Motor neuron (in vitro differentiated cells): Measurements from ENCODE around the gene HORMAD2. TPM values are rescaled to one million over a fixed set of nuclear protein-coding genes. Genes with fewer than 3 reads are reported as not detected.
"Not testable (repeated sequence)": the region's sequence is repeated elsewhere in the genome, so short reads cannot be mapped to it uniquely, and the experiment has no call there.

Source experiments
- ATAC-seq, 8 experiments: fragments of 200-7000 bp; cut with Tn5 transposase; replicated peaks in 6 of 8; 2 replicates each; pipeline ENCODE4 v1.8.0; 2021; ENCODE audit warnings: mild to moderate bottlenecking in 8 of 8, moderate library complexity in 8 of 8
- H3K27ac ChIP-seq, 2 donors: fragments of 250-450 bp; sonication (Bioruptor Pico); 2 replicates each; pipeline ENCODE4 v1.9.0; 2021; ENCODE audit warnings: antibody characterized with exemption in 2 of 2, mild to moderate bottlenecking in 2 of 2, moderate library complexity in 1 of 2
- H3K4me1 ChIP-seq, 2 donors: fragments of 250-450 bp; sonication (Bioruptor Pico); replicated peaks in 1 of 2; 2 replicates each; pipeline ENCODE4 v1.6.1; 2021; ENCODE audit warnings: antibody characterized with exemption in 2 of 2, mild to moderate bottlenecking in 2 of 2, moderate library complexity in 1 of 2
- H3K4me3 ChIP-seq, 5 donors: fragments of 250-450 bp; sonication (Bioruptor Pico); 2 replicates each; pipeline ENCODE4 v1.9.0; 2021; ENCODE audit warnings: antibody characterized with exemption in 5 of 5, mild to moderate bottlenecking in 5 of 5, moderate library complexity in 4 of 5
- WGBS, 10 experiments: fragments of 450-650 bp; shearing (Covaris generic); methylation state at CpG; one replicate each; pipeline ENCODE4 v1.0.0; 2022; 5-methylcytosine and 5-hydroxymethylcytosine counted together
- in situ Hi-C, 9 experiments: fragments of 400-800 bp; cut with MboI; loops; one replicate each; pipeline ENCODE4 v1.15.0; 2021; ENCODE audit warnings: low sequenced_read_pairs in 9 of 9, low pct_unique_long_range_greater_than_20kb in 2 of 9; ENCODE audit not compliant: unreplicated experiment in 9 of 9
- total RNA-seq, 8 experiments: library from RNA; unstranded; fragments of 300-600 nt; gene quantifications; 2 replicates each; pipeline versions ENCODE4 v1.2.3 to v1.2.4, GENCODE V29; 2022

Gene HORMAD2
- total RNA-seq, 8 experiments from 2014 or later: 0.11 to 0.23 (median 0.13) TPM; not detected in 5

DNA sequence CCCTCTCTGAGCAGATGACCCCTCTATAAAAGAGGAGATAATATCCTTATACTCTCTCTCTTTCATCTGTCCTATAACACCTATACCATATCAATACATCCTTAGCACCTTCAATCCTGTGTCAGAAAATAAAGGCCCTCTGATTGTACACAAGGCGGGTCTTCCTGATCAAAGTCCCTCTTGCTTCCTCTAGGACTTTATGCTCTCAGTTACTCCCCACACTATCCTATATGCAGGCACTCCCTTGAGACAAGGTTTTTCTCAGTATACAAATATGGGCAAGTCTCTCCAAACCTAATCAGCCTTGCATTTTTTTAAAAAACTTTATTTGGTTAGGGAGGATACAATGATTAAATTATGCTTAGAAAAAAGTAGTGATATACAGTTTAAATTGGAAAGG lies 17.3 kb upstream of the HORMAD2 start:
- ATAC-seq: peak in 3 of 8 experiments; percentile 49 to 79 (median 58)
- 60 to 100% (median 94%) methylated on average over 1 of the region's 1 CpG; no CpG with 5 or more reads in 6 of the 10 experiments for WGBS, 10 experiments
- in situ Hi-C loops: no loop called here
- no peaks in the 10 kb centered on the region for H3K4me1 ChIP-seq
- no peak overlapping the region for H3K4me3 ChIP-seq
- H3K27ac ChIP-seq: no peak overlapping the region

DNA sequence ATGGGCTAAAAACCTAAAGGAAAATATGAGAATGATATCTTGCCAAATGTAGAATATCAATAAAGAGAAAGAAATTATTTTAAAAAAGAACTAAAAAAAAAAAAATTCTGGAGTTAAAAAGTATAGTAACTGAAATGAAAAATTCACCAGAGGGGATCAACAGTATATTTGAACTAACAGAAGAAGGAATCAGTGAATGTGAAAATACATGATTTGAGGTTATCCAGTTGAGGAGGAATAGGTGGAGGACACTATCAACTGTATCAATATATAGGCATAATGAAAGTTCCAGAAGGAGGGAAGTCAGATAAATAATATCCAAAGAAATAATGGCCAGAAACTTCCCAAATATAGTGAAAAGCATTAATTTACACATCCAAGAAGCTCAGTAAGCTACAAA lies 16.1 kb upstream of the HORMAD2 start:
- in situ Hi-C loops: no loop called here
- H3K27ac ChIP-seq: no peak overlapping the region
- H3K4me1 ChIP-seq: no peaks in the 10 kb centered on the region
- H3K4me3 ChIP-seq: no peak overlapping the region
- ATAC-seq: no peak

DNA sequence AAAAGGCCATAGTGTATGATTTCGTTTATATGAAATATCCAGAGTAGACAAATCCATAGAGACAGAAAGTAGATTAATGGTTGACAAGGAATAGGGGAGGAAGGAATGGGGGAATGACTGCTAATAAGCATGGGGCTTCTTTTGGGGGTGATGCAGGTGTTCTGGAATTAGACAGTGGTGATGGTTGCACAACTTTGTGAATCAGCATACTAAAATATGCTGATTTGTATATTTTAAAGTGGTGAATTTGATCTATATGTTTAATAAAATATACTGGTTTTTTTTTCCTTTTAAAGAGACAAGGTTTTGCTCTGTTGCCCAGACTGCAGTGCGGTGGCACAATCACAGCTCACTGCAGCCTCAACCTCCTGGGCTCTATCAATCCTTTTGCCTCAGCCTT lies 6.5 kb upstream of the HORMAD2 start:
- no peak overlapping the region for H3K4me3 ChIP-seq
- no peak overlapping the region for H3K27ac ChIP-seq
- in situ Hi-C loops: no loop called here
- WGBS, 10 experiments: 0 to 80% (median 50%) methylated on average over 1 to 2 of the region's 2 CpGs; no CpG with 5 or more reads in 2 of the 10 experiments
- no peaks in the 10 kb centered on the region for H3K4me1 ChIP-seq
- no peak for ATAC-seq

DNA sequence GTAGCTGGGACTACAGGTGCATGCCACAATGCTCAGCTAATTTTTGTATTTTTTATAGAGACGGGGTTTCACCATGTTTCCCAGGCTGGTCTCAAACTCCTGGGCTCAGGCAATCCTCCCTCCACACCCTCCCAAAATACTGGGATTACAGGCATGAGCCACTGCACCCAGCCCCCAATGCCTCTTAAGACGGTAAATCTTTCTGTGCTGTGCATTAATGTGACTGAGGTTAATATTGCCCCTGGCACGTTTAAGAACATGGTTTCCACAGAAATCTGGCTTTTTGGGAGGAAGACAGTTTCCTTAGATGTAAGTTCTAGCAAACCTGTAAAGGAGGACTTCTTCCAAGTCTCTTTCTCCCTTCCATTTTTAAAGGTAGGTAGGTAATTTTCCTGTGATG lies 6.1 kb upstream of the HORMAD2 start:
- Histone ChIP-seq H3K4me1 (no peaks in the 10 kb centered on the region), H3K4me3 (no peak overlapping the region), H3K27ac (no peak overlapping the region)
- WGBS, 10 experiments: 14 to 100% (median 54%) methylated on average over 1 to 2 of the region's 3 CpGs; no CpG with 5 or more reads in 3 of the 10 experiments
- in situ Hi-C loops: no loop called here
- no peak for ATAC-seq

DNA sequence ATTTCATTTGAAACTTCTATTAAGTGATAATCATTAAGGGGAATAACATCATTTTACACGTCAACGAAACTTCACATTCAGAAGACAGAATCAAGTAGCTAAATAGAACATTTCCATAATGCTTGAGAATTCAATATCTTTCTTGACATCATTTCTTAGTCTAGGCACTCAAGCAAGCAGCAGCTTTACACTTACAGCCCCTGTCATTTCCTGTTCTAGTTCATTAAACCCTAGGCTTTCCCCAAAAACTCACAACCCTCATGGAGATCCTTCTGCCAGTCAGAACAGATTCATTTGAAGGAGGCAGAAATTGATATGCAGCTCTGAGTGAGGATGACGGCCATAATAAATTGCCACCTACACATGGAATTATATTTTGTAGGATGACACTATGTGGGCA lies 5.3 kb upstream of the HORMAD2 start:
- no peak for ATAC-seq
- 33 to 100% (median 83%) methylated on average over 1 to 3 of the region's 3 CpGs; no CpG with 5 or more reads in 2 of the 10 experiments for WGBS, 10 experiments
- no peak overlapping the region for H3K27ac ChIP-seq
- no peak overlapping the region for H3K4me3 ChIP-seq
- H3K4me1 ChIP-seq: no peaks in the 10 kb centered on the region
- in situ Hi-C loops: loop anchor here in 3 of 9 experiments (25.0 kb wide), 2 partner anchors 388 to 688 kb away; partner anchors contain the start of gene AP1B1 (in 1 of the 3)

DNA sequence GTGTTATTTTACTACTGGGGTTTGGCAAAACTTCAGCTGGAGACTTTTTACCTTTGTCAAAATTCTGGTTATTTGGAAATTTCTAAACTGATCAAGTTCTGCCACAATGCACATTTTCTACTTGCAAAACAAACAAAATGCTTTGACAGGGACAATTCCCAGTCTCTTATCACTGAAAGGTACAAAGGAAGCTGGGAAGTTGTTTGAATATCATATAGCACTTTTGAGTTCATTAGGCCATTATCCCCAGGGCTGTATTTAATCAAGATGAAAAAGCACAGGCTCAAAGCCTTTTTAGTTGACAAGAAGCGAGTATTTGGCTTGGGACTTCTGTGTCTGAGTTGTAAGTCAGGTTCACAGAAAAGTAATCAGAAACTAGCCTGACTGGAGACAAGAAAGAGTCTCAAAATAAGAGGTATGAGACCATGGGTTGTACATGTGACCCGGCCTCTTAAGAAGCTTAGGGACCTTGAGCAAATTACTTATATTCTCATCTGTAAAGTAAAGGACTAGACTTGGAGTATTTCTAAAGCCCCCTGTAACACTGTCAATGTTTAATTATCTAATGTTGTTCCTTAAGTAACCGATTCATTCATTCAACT lies 2.9 kb upstream of the HORMAD2 start:
- ATAC-seq: no peak
- in situ Hi-C loops: loop anchor here in 3 of 9 experiments (25.0 kb wide), 2 partner anchors 390 to 690 kb away; partner anchors contain the start of gene AP1B1 (in 1 of the 3)
- Histone ChIP-seq H3K4me1 (peaks cover 0 to 3% of the 10 kb centered on the region in 2 donors), H3K27ac (no peak overlapping the region), H3K4me3 (no peak overlapping the region)
- WGBS, 10 experiments: 17 to 100% (median 79%) methylated on average over 1 to 3 of the region's 3 CpGs

DNA sequence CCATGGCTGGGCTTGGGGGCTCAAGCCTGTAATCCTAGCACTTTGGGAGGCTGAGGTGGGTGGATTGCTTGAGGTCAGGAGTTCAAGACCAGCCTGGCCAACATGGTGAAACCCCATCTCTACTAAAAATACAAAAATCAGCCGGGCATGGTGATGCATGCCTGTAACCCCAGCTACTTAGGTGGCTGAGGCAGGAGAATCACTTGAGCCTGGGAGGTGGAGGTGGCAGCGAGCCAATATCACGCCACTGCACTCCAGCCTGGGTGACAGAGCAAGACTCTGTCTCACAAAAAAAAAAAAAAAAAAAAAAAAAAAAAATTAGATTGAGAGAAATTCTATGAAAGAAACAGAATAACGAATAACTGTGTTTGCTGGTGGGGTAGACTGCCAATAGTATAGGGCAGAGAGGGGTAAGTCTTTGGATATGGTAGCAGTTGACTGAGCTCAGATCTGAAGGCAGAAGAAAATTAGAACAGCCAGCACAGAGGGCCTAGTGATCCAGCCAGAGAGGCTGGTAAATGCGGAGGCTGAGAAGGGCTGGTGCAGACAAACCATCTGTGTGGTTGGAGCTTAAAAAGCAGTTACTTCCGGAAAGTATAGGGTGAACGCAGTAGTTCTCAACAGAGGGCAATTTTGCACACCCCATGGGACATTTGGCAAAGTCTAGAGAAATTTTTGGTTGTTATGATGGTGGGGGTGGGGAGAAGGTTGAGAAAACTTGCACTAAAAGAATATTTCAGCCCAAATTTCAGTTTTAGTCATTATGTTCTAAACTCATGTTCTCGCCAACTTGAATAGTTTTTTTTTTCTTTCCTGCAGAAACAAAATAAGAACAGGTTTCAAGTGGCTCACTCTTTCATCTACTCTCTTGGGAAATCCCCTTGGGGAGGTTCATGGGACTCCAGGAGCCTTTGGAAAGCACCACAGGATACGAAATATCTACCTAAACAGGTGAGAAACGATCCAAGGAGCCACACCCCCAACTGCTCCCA lies 1.6 kb upstream of the HORMAD2 start:
- H3K4me3 ChIP-seq: no peak overlapping the region
- ATAC-seq: no peak
- in situ Hi-C loops: loop anchor here in 3 of 9 experiments (25.0 kb wide), 2 partner anchors 391 to 691 kb away; partner anchors contain the start of gene AP1B1 (in 1 of the 3)
- H3K27ac ChIP-seq: no peak overlapping the region
- 59 to 89% (median 85%) methylated on average over 4 to 9 of the region's 10 CpGs for WGBS, 10 experiments
- peaks cover 0 to 3% of the 10 kb centered on the region in 2 donors for H3K4me1 ChIP-seq

DNA sequence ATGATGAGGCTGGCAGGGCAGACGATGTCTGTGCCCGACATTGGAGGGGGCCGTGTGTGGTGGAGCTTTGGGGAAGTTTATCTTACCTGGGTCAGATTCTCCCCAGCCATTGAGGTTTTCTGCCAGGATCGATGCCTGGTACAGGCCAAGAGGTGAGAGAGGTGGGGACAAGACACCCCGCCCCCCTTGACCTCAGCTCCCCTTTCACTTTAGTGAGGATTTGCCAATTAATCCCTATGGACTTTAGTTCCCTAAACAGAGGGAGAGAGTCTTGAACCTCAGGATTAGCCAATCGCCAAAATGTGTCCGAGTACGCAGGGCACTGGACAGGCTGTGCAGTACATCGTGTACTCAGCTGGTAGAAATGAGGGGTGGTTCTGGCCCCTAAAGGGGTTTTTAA lies 541 bp downstream of the HORMAD2 start:
- ATAC-seq: no peak
- no peak overlapping the region for H3K27ac ChIP-seq
- WGBS, 10 experiments: 90 to 100% (median 97%) methylated on average over 2 to 6 of the region's 9 CpGs; no CpG with 5 or more reads in 3 of the 10 experiments
- in situ Hi-C loops: loop anchor here in 3 of 9 experiments (25.0 kb wide), 2 partner anchors 394 to 694 kb away; partner anchors contain the start of gene AP1B1 (in 1 of the 3)
- peaks cover 0 to 3% of the 10 kb centered on the region in 2 donors for H3K4me1 ChIP-seq
- no peak overlapping the region for H3K4me3 ChIP-seq

DNA sequence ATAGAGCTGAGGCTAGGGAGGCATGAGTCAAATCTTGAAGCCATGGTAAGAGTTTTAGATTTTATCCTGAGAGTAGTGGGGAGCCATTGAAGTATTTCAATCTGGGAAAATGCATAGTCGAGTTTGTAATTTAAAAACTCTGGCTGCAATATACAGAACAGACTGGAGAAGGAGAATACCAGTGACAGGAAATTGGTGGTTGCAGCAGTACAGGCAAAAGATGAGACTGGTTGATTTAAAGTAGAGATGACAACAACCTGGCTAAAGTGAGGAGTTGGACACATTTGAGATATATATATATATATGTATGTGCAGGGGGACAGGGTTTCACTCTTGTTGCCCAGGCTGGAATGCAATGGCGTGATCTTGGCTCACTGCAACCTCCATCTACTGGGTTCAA lies 6.2 kb downstream of the HORMAD2 start:
- WGBS, 10 experiments: 33 to 50% (median 42%) methylated on average over 1 to 2 of the region's 2 CpGs; no CpG with 5 or more reads in 4 of the 10 experiments
- Histone ChIP-seq H3K27ac (no peak overlapping the region), H3K4me1 (no peaks in the 10 kb centered on the region), H3K4me3 (no peak overlapping the region)
- ATAC-seq: no peak
- in situ Hi-C loops: loop anchor here in 3 of 9 experiments (25.0 kb wide), 2 partner anchors 399 to 699 kb away; partner anchors contain the start of gene AP1B1 (in 1 of the 3)

DNA sequence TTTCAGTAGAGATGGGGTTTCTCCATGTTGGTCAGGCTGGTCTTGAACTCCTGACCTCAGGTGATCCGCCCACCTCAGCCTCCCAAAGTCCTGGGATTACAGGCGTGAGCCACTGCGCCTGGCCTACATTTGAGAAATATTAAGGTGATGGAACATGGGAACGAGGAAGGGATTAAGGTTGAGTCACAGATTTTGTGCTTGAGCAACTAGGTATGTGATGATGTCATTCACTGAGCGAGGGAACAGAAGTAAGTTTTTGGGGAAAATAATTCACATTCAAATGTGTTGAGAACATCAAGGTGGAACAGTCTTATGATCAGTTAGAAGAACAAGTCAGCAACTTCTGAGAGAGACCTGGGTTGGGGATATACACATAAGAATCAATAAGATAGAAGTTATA lies 6.8 kb downstream of the HORMAD2 start:
- not testable (repeated sequence) for H3K4me3 ChIP-seq, ATAC-seq, H3K4me1 ChIP-seq, H3K27ac ChIP-seq
- WGBS, 10 experiments: 20 to 88% (median 78%) methylated on average over 1 to 5 of the region's 5 CpGs; no CpG with 5 or more reads in 4 of the 10 experiments
- in situ Hi-C loops: loop anchor here in 3 of 9 experiments (25.0 kb wide), 2 partner anchors 400 to 700 kb away; partner anchors contain the start of gene AP1B1 (in 1 of the 3)

DNA sequence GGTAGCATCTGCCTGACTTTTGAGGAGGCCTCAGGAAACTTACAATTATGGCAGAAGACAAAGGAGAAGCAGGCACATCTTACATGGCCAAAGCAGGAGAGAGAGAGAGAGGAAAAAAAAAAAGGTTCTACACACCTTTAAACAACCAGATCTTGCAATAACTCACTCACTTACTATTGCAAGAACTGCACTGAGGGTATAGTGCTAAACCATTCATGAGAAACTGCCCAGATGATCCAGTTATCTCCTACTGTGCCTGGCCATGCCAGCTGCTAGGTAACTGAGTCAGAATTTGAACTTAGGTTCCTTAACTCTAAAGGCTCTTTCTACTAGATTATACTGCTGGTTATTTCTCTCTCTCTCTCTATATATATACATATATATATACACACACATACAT lies 7.3 kb downstream of the HORMAD2 start:
- ATAC-seq: no peak
- Histone ChIP-seq H3K4me3 (no peak overlapping the region), H3K4me1 (no peaks in the 10 kb centered on the region), H3K27ac (no peak overlapping the region)
- in situ Hi-C loops: loop anchor here in 3 of 9 experiments (25.0 kb wide), 2 partner anchors 400 to 700 kb away; partner anchors contain the start of gene AP1B1 (in 1 of the 3)

DNA sequence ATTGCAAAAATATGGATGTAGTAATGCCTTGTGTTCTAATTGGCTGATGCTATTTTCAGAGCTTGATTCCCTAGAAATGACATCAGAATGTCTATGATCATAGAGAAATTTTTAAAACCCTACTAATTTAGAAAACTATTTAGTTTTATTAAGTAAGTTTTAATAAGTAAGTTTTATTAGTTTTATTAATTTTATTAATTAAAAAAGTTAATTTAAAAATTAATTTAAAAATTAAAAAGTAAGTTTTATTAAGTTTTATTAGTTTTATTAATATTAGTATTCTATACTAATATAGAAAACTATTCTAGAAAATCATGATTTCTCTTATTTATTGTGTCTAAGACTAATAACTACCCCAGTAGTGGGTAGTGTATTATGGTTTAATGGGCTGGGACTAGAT lies 8.2 kb downstream of the HORMAD2 start:
- Histone ChIP-seq H3K4me3 (no peak overlapping the region), H3K27ac (no peak overlapping the region), H3K4me1 (no peaks in the 10 kb centered on the region)
- no peak for ATAC-seq
- in situ Hi-C loops: loop anchor here in 3 of 9 experiments (25.0 kb wide), 2 partner anchors 401 to 701 kb away; partner anchors contain the start of gene AP1B1 (in 1 of the 3)

DNA sequence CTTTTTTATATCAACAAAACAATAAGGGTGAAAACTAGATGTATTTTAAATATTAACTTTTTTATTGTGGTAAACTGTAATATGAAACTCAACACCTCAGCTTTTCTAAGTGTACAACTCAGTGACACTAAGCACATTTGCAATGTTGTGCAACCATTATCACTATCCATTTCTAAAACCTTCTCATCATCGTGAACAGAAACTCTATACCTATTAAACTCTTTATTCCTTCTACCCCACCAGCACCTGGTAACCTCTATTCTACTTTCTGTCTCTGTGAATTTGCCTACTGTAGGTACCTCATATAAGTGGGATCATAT lies 9.4 kb downstream of the HORMAD2 start:
- no peak overlapping the region for H3K27ac ChIP-seq
- in situ Hi-C loops: loop anchor here in 3 of 9 experiments (25.0 kb wide), 2 partner anchors 402 to 702 kb away; partner anchors contain the start of gene AP1B1 (in 1 of the 3)
- no peak overlapping the region for H3K4me3 ChIP-seq
- H3K4me1 ChIP-seq: no peaks in the 10 kb centered on the region
- WGBS, 10 experiments: 0 to 100% (median 83%) methylated on average over 1 of the region's 1 CpG; no CpG with 5 or more reads in 4 of the 10 experiments
- ATAC-seq: peak in 3 of 8 experiments; percentile 47 to 69 (median 49)
